GM21367 (cell line): ENCODE measurements around the gene MUC20.
"Not testable (repeated sequence)": the region's sequence is repeated elsewhere in the genome, so short reads cannot be mapped to it uniquely, and the experiment has no call there.

ENCODE experiments used
- ATAC-seq: cut with Tn5 transposase; IDR thresholded peaks from one replicate; pipeline ENCODE4 v1.9.1; 2021; ENCODE audit not compliant: unreplicated experiment

Gene MUC20

DNA sequence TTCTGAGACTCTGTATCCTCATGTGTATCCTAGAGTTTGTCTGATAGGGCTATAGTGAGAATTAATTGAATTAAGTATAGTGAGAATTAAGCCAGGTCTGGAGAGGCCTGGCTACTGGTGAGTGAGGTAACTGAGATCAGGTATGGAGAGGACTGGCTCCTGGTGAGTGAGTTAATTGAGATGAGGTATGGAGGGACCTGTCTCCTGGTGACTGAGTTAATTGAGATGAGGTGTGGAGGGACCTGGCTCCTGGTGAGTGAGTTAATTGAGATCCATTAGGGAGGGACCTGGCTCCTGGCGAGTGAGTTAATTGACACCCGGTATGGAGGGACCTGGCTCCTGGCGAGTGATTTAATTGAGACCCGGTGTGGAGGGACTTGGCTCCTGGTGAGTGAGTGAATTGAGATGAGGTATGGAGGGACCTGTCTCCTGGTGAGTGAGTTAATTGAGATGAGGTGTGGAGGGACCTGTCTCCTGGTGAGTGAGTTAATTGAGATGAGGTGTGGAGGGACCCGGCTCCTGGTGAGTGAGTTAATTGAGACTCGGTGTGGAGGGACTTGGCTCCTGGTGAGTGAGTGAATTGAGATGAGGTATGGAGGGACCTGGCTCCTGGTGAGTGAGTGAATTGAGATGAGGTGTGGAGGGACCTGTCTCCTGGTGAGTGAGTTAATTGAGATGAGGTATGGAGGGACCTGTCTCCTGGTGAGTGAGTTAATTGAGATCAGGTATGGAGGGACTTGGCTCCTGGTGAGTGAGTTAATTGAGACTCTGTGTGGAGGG, 10.5 kb upstream of the MUC20 start:
- ATAC-seq, result not testable (repeated sequence)

DNA sequence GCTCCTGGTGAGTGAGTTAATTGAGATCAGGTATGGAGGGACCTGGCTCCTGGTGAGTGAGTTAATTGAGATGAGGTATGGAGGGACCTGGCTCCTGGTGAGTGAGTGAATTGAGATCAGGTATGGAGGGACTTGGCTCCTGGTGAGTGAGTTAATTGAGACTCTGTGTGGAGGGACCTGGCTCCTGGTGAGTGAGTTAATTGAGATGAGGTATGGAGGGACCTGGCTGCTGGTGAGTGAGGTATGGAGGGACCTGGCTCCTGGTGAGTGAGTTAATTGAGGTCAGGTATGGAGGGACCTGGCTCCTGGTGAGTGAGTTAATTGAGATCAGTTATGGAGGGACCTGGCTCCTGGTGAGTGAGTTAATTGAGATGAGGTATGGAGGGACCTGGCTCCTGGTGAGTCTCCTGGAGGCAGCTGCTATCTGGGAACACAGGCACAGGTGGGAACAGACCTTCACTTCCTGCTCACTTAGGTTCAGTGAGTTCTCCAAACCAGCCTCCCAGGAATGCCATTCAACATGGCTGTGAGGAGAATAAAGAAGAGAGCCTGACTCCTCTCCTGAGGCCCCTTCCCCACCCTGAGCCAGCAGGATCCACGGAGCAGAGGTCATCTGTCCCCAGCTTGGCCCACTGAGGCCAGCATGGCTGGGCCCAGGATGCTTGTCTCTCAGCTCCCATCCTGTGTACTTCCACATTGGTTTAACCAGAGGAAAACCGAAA, 9.5 kb upstream of the MUC20 start:
- not testable (repeated sequence) for ATAC-seq

DNA sequence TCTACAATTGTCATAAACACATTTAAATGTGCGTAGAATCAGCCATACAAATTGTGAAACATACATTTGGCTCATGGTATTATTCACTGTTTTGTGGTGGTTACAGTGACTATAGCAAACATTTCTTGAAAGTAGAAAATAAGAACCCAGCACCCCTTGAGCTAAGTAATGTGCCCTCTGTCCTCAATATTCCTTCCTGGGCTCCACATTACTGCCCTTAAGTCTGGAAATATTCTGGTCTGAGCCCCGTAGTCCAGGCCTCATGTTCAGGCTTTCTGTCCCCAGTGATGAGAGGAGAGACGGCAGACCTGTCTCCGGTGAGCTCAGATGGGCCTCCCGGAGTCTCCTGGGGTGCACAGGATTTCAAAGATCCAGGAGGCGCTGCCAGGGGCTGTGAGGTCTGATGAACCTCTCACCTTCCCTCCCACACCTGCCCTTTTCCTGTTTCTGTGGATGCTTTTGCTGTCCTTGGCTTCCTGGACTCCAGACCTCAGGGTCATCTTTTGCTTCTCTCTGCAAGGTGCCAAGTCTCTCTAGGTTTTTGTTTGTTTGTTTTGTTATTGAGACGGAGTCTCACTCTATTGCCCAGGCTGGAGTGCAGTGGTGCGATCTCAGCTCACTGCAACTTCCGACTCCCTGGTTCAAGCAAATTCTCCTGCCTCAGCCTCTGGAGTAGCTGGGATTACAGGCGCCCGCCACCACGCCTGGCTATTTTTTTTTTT, 8.8 kb upstream of the MUC20 start:
- no peak for ATAC-seq

DNA sequence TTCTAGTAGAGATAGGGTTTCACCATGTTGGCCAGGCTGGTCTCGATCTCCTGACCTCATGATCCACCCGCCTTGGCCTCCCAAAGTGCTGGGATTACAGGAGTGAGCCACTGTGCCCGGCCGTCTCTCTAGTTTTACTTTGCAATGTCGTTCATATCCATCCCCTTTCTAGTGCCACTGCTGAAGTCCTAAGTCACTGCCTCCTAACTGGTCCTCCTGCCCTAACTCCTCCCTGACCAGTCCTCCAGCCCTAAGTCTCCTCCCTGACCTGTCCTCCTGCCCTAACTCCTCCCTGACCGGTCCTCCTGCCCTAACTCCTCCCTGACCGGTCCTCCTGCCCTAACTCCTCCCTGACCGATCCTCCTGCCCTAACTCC, 8.3 kb upstream of the MUC20 start:
- ATAC-seq, result not testable (repeated sequence)

DNA sequence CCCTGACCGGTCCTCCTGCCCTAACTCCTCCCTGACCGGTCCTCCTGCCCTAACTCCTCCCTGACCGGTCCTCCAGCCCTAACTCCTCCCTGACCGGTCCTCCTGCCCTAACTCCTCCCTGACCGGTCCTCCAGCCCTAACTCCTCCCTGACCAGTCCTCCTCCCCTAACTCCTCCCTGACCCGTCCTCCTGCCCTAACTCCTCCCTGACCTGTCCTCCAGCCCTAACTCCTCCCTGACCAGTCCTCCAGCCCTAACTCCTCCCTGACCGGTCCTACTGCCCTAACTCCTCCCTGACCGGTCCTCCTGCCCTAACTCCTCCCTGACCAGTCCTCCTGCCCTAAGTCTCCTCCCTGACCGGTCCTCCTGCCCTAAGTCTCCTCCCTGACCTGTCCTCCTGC, 7.6 kb upstream of the MUC20 start:
- ATAC-seq, result not testable (repeated sequence)

DNA sequence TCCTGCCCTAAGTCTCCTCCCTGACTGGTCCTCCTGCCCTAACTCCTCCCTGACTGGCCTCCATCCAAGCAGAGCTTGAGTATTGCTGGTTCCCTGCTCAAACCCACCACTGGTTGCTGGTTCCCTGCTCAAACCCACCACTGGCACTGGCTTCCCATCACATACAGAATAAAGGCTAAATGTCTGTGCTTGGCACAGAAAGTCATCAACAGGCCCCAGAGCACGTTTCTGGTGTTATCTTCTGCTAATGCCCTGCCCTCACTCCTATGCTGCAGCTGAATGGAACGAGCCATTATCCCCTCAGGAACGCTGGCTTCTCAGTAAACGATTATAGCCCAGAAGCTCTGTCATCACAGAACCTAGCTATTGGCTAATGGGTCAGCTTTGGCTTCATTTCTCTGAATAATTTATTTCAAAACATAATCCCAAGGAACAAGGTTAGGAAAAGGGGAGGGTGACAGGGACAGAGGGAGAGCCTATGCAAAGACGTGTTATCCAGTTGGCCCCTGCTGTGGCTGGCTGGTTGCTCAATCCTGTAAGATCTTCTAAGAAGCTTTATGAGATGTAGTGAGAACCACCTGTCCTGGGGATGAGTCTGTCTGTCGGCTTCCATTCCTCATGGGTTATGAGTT, 6.3 kb upstream of the MUC20 start:
- no peak for ATAC-seq

DNA sequence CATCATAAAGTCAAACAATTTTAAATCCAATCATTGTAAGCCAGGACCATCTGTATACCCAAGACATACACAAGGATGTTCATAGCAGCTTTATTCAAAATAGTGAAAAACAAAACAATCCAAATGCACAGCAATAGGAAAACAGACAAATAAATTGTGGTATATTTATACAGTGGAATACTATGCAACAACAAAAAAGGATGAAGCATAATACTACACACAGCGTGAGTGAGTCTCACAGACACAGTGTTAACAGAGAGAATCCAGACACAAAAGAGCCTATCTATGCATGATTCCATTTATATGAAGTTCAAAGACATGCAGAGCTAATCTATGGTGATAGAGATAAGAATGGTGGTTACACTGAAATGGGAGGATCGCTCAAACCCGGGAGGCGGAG, 5.6 kb upstream of the MUC20 start:
- ATAC-seq, result no peak

DNA sequence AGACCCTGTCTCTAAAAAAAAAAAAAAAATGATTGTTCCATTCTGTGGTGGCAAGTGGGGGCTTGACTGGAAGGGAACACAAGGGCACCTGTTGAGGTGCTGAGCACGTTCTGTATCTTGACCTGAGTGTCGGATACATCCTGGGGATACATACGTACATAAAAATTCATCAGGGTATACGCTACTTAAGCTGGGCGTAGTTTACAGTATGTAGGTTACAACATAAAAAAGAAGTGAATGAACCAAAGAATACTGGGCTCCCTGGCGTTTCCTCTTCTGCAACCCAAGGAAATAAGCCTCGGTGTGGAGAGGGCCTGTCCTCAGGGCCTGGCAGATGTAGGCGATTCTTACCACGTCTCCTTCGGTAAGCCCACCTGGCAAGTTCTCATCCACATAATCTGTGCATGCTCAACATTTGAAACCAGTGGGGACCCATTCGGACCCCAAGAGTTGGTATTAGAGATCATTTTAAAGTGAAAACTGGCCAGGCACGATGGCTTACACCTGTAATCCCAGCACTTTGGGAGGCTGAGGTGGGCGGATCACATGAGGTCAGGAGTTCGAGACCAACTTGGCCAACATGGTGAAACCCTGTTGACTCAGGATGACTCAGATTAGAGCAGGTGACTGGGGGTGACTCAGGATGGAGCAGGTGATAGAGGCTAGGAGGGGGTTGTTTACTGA, 5.1 kb upstream of the MUC20 start:
- ATAC-seq, result no peak

DNA sequence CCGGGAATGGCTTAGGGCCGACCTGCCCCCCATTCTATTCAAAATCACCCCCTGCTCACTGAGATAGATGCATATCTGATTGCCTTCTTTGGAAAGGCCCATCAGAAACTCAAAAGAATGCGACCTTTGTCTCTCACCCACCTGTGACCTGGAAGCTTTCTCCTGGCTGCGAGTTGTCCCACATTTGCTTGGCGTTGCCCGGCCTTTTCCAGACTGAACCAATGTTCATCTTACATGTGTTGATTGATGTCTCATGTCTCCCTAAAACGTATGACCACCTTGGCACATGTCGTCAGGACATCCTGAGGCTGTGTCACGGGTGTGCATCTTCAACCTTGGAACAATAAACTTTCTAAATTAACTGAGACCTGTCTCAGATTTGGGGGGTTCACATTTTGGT, 3.4 kb upstream of the MUC20 start:
- no peak for ATAC-seq

DNA sequence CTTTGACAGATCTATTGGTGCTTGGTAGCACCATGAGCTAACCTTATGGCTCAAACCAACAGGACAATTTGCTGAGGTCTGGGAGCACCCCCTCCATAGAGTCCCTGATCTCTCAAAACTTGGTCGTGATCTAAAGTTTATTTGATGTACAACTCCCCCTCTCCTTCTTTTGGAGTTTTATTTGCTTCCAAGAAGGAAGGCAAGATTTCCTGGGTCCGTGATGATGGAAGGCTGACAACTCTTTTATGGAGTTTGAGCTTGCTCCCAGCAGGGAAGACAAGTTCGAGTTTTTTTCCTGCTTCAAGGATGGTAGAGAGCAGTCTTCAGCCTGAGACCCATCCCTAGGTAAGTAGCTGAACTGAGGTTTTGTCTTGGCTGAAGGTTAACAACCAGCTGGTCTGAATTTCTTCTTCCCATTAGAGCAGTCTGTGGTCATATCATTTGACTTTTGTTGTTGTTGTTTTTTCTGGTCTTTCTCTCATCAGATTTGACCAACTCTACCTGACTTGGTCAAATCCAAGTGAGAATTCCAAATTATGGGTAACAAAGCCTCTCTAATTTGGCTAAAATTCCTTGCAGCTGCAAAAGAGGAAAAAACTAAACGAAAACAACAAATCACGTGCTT, 2.8 kb upstream of the MUC20 start:
- ATAC-seq, result no peak

DNA sequence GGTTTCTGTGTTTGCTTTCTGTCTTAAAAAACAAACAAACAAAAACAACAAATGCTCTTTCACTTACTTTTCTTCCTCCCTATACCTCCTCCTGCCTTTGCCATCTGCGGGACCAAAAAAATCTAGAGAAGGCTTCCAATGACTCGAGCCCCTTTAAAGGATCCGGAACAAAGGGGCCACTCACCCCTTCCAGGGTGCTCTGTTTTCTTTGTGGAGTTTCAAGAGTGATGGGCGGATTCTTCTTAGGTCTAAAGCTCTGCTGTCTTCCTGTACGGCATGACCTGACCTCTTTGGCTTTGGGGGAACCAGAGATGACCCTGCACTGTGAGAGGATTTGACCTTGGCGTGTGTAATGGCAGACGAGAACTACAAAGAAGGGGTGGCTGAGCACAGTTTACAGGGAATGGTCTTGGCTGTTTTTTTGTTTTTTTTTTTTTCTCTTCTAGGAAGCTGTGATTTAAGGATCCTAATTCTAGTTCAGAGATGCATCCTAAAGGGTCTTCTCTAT, 2.2 kb upstream of the MUC20 start:
- no peak for ATAC-seq

DNA sequence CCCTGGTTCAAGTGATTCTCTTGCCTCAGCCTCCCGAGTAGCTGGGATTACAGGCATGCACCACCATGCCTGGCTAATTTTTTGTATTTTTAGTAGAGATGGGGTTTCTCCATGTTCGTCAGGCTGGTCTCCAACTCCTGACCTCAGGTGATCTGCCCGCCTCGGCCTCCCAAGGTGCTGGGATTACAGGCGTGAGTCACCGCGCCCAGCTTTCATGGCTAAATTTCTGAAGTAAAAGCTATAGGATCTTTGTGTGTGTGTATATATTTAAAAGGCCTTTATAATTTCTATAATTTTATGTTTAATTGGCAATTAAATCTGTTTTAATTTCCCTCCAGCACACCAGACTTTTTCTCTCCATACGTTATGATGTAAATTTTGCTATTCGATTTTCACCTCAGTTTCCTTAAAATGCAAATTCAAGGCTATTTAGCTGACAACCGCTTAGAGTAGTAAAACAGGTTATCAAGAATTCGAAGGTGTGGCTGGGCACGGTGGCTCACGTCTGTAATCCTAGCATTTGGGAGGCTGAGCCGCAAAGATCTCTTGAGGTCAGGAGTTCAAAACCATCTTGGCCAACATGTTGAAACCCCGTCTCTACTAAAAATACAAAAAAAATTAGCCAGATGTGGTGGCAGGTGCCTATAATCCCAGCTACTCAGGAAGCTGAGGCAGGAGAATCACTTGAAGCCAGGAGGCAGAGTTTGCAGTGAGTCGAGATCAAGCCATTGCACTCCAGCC, 1.1 kb upstream of the MUC20 start:
- not testable (repeated sequence) for ATAC-seq

DNA sequence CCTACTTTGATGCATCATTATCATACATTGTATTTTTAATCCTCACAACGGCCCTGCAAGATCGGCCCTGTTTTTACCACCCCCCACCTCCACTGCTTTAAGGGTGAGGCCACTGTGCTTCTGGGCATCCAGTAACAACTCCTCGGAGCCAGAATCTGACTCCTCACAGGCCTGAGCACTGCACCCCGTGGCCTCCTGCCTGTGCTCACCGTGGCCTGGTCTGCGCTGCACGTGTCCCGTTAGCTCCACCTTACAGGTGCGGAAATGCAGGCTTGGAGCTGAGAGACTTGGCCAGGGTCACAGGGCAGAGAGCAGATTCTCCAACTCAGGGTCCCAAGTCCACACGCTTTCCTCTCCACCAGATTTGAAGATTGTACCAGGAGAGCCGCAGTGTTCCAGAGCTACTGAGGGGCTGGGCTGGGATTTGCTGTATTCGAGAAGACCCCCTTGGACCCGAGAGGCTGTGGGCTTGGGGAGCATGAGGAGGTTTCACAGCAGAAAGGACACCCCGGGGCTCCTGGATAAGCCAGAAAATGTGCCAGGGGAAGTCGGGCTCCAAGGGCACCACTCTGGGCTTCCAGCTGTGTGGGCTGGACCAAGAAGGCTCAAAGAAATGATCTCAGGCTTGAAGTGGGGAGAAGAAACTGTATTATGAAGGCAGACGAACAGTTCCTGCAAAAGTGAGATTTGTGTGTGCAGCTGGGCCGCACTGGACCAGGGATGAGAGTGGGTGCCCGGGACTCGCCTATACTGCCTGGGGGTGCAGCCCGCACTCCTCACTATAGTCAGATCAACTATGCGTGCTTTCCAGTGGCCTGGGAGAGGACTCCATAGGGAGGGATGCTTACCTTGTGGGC, 1.6 kb downstream of the MUC20 start:
- ATAC-seq, result not testable (repeated sequence)

DNA sequence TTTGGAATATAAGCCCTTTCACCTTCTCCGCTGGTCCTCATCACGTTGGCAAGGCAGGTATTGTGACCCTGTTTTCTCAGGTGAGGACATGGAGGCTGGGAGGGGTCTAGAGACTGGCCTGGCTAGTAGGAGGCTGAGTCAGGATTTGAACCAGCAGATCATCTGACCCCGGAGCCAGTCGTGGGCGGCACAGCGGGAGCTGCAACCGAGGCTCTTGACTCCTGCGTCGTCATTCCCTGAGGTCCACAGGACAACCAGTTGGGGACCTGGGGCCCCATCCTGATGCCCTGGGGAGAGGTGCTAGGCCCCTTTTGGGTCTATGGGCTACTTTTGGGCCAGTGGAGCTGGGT, 2.2 kb downstream of the MUC20 start:
- not testable (repeated sequence) for ATAC-seq

DNA sequence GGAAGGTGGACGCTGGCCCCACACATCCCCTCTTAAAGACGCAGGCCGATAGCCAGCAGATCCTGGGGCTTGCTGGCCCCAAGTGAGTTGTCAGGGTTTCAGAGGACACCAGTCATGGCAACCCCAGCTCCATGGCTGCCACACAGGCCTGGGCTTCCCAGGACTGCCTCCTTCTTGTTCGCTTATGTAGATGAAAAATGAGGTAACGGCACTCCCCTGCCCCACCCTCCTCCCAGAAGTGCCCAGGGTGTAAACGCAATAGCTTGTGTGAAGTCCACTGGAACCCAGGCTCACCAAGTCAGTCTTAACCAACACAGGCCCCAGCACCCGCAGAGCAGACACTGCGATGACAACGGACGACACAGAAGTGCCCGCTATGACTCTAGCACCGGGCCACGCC, 3.6 kb downstream of the MUC20 start:
- not testable (repeated sequence) for ATAC-seq

DNA sequence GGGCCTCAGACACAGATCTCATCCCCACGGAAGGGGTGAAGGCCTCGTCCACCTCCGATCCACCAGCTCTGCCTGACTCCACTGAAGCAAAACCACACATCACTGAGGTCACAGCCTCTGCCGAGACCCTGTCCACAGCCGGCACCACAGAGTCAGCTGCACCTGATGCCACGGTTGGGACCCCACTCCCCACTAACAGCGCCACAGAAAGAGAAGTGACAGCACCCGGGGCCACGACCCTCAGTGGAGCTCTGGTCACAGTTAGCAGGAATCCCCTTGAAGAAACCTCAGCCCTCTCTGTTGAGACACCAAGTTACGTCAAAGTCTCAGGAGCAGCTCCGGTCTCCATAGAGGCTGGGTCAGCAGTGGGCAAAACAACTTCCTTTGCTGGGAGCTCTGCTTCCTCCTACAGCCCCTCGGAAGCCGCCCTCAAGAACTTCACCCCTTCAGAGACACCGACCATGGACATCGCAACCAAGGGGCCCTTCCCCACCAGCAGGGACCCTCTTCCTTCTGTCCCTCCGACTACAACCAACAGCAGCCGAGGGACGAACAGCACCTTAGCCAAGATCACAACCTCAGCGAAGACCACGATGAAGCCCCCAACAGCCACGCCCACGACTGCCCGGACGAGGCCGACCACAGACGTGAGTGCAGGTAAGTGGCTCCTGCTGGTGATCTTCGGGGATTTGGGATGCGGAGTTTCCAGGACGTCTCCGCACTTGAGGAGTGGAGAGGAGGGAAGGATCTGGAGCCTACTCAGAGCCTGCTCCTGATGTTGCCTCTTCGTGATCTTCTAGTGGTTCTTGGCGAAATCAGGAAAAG, 5.3 kb downstream of the MUC20 start:
- ATAC-seq, result not testable (repeated sequence)

DNA sequence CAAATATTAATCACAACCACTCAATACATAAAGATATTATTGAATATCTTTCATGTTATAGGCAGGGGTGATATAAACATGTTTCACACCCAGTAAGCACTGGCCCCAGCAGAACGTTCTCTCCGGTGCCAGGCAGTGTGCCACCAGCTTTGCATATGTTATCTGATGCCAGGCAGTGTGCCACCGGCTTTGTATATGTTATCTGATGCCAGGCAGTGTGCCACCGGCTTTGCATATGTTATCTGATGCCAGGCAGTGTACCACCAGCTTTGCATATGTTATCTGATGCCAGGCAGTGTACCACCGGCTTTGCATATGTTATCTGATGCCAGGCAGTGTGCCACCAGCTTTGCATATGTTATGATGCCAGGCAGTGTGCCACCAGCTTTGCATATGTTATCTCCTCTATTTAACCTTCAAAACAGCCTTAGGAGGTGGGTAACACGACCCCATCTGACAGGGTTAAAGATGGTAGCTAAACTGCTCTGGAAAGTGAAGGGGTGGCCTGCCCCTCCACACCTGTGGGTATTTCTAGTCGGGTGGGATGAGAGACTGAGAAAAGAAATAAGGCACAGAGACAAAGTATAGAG, 6.9 kb downstream of the MUC20 start:
- ATAC-seq, result no peak
